Gastrocnemius medialis (tissue), 4 donors: Measurements from ENCODE around the gene EPHB2.

ENCODE experiments used
- CTCF ChIP-seq, 5 experiments: fragments of 450-650 bp in 3 of 5; fragments of 200-600 bp in 2 of 5; sonication (generic) in 2 of 5; IDR thresholded peaks in 4 of 5; conservative IDR thresholded peaks in 1 of 5; 1 replicate in 4 of 5; 2 replicates in 1 of 5; pipeline ENCODE4 v1.5.1; 2016 to 2019; ENCODE audit warnings: antibody characterized with exemption in 5 of 5, mild to moderate bottlenecking in 3 of 5, moderate library complexity in 3 of 5
- POLR2A ChIP-seq, 2 donors: fragments of 450-650 bp; IDR thresholded peaks; one replicate each; pipeline ENCODE4 v1.6.1; 2017; ENCODE audit warnings: antibody characterized with exemption in 2 of 2, mild to moderate bottlenecking in 2 of 2, moderate library complexity in 2 of 2

GRCh38 chr1:22875241-22875640 lies 164.6 kb downstream of the EPHB2 start:
- TF ChIP-seq CTCF (IDR thresholded peaks at IDR 0.05 in 4 of 5, conservative IDR thresholded peaks at IDR 0.05 in 1 of 5) (no peak), POLR2A (IDR thresholded peaks at IDR 0.05) (no peak)
